MM.1S (cell line): Measurements from ENCODE around the gene RPS6KA2.

ENCODE experiments used
- DNase-seq: peaks from one replicate; pipeline ENCODE4 v3.0.0-alpha.2; 2015
- H2AFZ ChIP-seq: fragments of 300-600 bp; sonication (generic); 2 replicates; pipeline ENCODE4 v1.6.0; 2016; ENCODE audit warnings: antibody characterized with exemption, low read length
- H3F3A ChIP-seq: fragments of 300-600 bp; sonication (generic); 2 replicates; pipeline ENCODE4 v1.6.1; 2016; ENCODE audit warnings: mild to moderate bottlenecking, antibody characterized with exemption, low read length, moderate library complexity, mixed read lengths; ENCODE audit not compliant: insufficient read depth
- H3K27ac ChIP-seq: fragments of 300-600 bp; sonication (generic); 2 replicates; pipeline ENCODE4 v1.5.1; 2016; ENCODE audit warnings: mild to moderate bottlenecking, low read length
- H3K27me3 ChIP-seq: fragments of 300-600 bp; sonication (generic); replicated peaks from 2 replicates; pipeline ENCODE4 v1.6.0; 2016; ENCODE audit warnings: low read length; ENCODE audit not compliant: insufficient read depth
- H3K36me3 ChIP-seq: fragments of 300-600 bp; sonication (generic); replicated peaks from 2 replicates; pipeline ENCODE4 v1.6.1; 2016; ENCODE audit warnings: mild to moderate bottlenecking, low read length, mixed read lengths; ENCODE audit not compliant: insufficient read depth
- H3K4me1 ChIP-seq: fragments of 300-600 bp; sonication (generic); 2 replicates; pipeline ENCODE4 v1.6.1; 2016; ENCODE audit warnings: low read length, mixed read lengths
- H3K4me2 ChIP-seq: fragments of 300-600 bp; sonication (generic); 2 replicates; pipeline ENCODE4 v1.6.0; 2016; ENCODE audit warnings: low read depth, low read length
- H3K4me3 ChIP-seq: fragments of 300-600 bp; sonication (generic); 2 replicates; pipeline ENCODE4 v1.5.1; 2016; ENCODE audit warnings: low read length, mixed read lengths
- H3K79me2 ChIP-seq: fragments of 300-600 bp; sonication (generic); 2 replicates; pipeline ENCODE4 v1.6.1; 2016; ENCODE audit warnings: mixed run types, low read length, mixed read lengths
- H3K9ac ChIP-seq: fragments of 300-600 bp; sonication (generic); 2 replicates; pipeline ENCODE4 v1.6.1; 2016; ENCODE audit warnings: low read length, mixed read lengths
- H3K9me2 ChIP-seq: fragments of 300-600 bp; sonication (generic); replicated peaks from 2 replicates; pipeline ENCODE4 v1.6.1; 2016; ENCODE audit warnings: mild to moderate bottlenecking, low read length, mixed read lengths; ENCODE audit not compliant: insufficient read depth
- H3K9me3 ChIP-seq: fragments of 300-600 bp; sonication (generic); replicated peaks from 2 replicates; pipeline ENCODE4 v1.6.1; 2016; ENCODE audit warnings: mild to moderate bottlenecking, low read length, mixed read lengths; ENCODE audit not compliant: insufficient read depth
- H4K20me1 ChIP-seq: fragments of 300-600 bp; sonication (generic); 2 replicates; pipeline ENCODE4 v1.6.1; 2016; ENCODE audit warnings: mild to moderate bottlenecking, low read length, moderate library complexity, mixed read lengths; ENCODE audit not compliant: insufficient read depth
- CTCF ChIP-seq: fragments of 300-600 bp; sonication (generic); IDR thresholded peaks from 2 replicates; pipeline ENCODE4 v1.5.1; 2016; ENCODE audit warnings: antibody characterized with exemption, low read length, mixed read lengths
- EZH2 ChIP-seq: fragments of 300-600 bp; sonication (generic); optimal IDR thresholded peaks from 2 replicates; pipeline ENCODE3; 2017; ENCODE audit warnings: low read depth, mild to moderate bottlenecking, antibody characterized with exemption, low read length, mixed read lengths
- EZH2phosphoT487 ChIP-seq: fragments of 300-600 bp; sonication (generic); IDR thresholded peaks from 2 replicates; pipeline ENCODE4 v1.6.1; 2018; ENCODE audit warnings: antibody characterized with exemption, low read length

The RPS6KA2 gene

GRCh38 chr6:166501246-166501645, 125.8 kb downstream of the RPS6KA2 start:
- TF ChIP-seq EZH2 (no peak), EZH2phosphoT487 (no peak), CTCF (no peak)
- no peaks in the 10 kb centered on the region for H3K9me2 ChIP-seq
- no peaks in the 10 kb centered on the region for H3K27me3 ChIP-seq
- H2AFZ ChIP-seq = no peak overlapping the region
- no peaks in the 10 kb centered on the region for H3K79me2 ChIP-seq
- H3K4me1 ChIP-seq = no peaks in the 10 kb centered on the region
- DNase-seq = no peak
- no peaks in the 10 kb centered on the region for H3K36me3 ChIP-seq
- no peak overlapping the region for H3K4me2 ChIP-seq
- H3K4me3 ChIP-seq = no peak overlapping the region
- H3F3A ChIP-seq = no peaks in the 10 kb centered on the region
- H3K9ac ChIP-seq = no peak overlapping the region
- H3K27ac ChIP-seq = no peak overlapping the region
- no peaks in the 10 kb centered on the region for H4K20me1 ChIP-seq
- no peaks in the 10 kb centered on the region for H3K9me3 ChIP-seq

GRCh38 chr6:166500246-166500645, 126.8 kb downstream of the RPS6KA2 start:
- TF ChIP-seq EZH2 (no peak), CTCF (no peak), EZH2phosphoT487 (no peak)
- Histone ChIP-seq H3K4me1 (no peaks in the 10 kb centered on the region), H3K27ac (no peak overlapping the region), H3K36me3 (no peaks in the 10 kb centered on the region), H3K9me3 (no peaks in the 10 kb centered on the region), H3K9me2 (no peaks in the 10 kb centered on the region), H3K4me2 (no peak overlapping the region), H3K4me3 (no peak overlapping the region), H3K79me2 (no peaks in the 10 kb centered on the region), H3K27me3 (no peaks in the 10 kb centered on the region), H3F3A (no peaks in the 10 kb centered on the region), H2AFZ (no peak overlapping the region), H3K9ac (no peak overlapping the region), H4K20me1 (no peaks in the 10 kb centered on the region)
- no peak for DNase-seq

- H3K79me2 ChIP-seq = no peaks in the 10 kb centered on the region
- no peak overlapping the region for H3K4me3 ChIP-seq
- no peaks in the 10 kb centered on the region for H3K9me3 ChIP-seq
- no peaks in the 10 kb centered on the region for H3K4me1 ChIP-seq
- H3K9me2 ChIP-seq = no peaks in the 10 kb centered on the region
- no peak for DNase-seq
- no peaks in the 10 kb centered on the region for H3F3A ChIP-seq
- H4K20me1 ChIP-seq = no peaks in the 10 kb centered on the region
- H3K4me2 ChIP-seq = no peak overlapping the region
- H3K9ac ChIP-seq = no peak overlapping the region
- no peak overlapping the region for H3K27ac ChIP-seq
- no peaks in the 10 kb centered on the region for H3K27me3 ChIP-seq
- H3K36me3 ChIP-seq = no peaks in the 10 kb centered on the region
- TF ChIP-seq EZH2 (no peak), EZH2phosphoT487 (no peak), CTCF (no peak)
- no peak overlapping the region for H2AFZ ChIP-seq
Observed at GRCh38 chr6:166499350-166500163, 127.5 kb downstream of the RPS6KA2 start.
